ENCODE results near the gene CCDC149. TPM values are rescaled to one million over a fixed set of nuclear protein-coding genes. Genes with fewer than 3 reads are reported as not detected.

Gene CCDC149
- total RNA-seq, 1 experiment from 2014 or later: 6.2 TPM

GRCh38 chr4:24858026-24858425, 54.8 kb downstream of the CCDC149 start:
- peak; percentile 51 for DNase-seq (ENCODE audit: low read depth)
- in situ Hi-C loops (cut with HindIII; ENCODE audit: low pct_unique_long_range_greater_than_20kb, low sequenced_read_pairs): no loop called here

GRCh38 chr4:24856586-24856985, 56.3 kb downstream of the CCDC149 start:
- in situ Hi-C loops (cut with HindIII; ENCODE audit: low pct_unique_long_range_greater_than_20kb, low sequenced_read_pairs): no loop called here
- DNase-seq (ENCODE audit: low read depth): peak; percentile 63

GRCh38 chr4:24855741-24856140, 57.1 kb downstream of the CCDC149 start:
- in situ Hi-C loops (cut with HindIII; ENCODE audit: low pct_unique_long_range_greater_than_20kb, low sequenced_read_pairs): no loop called here

GRCh38 chr4:24853142-24853541, 59.7 kb downstream of the CCDC149 start:
- no peak for DNase-seq (ENCODE audit: low read depth)
- in situ Hi-C loops (cut with HindIII; ENCODE audit: low pct_unique_long_range_greater_than_20kb, low sequenced_read_pairs): no loop called here

More at GRCh38 chr4:24855741-24856140, 57.1 kb downstream of the CCDC149 start:
- DNase-seq (ENCODE audit: low read depth): no peak

- peak; percentile 65 for DNase-seq (ENCODE audit: low read depth)
- in situ Hi-C loops (cut with HindIII; ENCODE audit: low pct_unique_long_range_greater_than_20kb, low sequenced_read_pairs): no loop called here
Observed at GRCh38 chr4:24850674-24851073, 62.2 kb downstream of the CCDC149 start.

- in situ Hi-C loops (cut with HindIII; ENCODE audit: low pct_unique_long_range_greater_than_20kb, low sequenced_read_pairs): no loop called here
- DNase-seq (ENCODE audit: low read depth): no peak
Observed at GRCh38 chr4:24849756-24850155, 63.1 kb downstream of the CCDC149 start.

GRCh38 chr4:24849351-24849750, 63.5 kb downstream of the CCDC149 start:
- DNase-seq (ENCODE audit: low read depth): no peak
- in situ Hi-C loops (cut with HindIII; ENCODE audit: low pct_unique_long_range_greater_than_20kb, low sequenced_read_pairs): no loop called here

- in situ Hi-C loops (cut with HindIII; ENCODE audit: low pct_unique_long_range_greater_than_20kb, low sequenced_read_pairs): no loop called here
- no peak for DNase-seq (ENCODE audit: low read depth)
Observed at GRCh38 chr4:24846716-24847115, 66.1 kb downstream of the CCDC149 start.

GRCh38 chr4:24845902-24846301, 66.9 kb downstream of the CCDC149 start:
- in situ Hi-C loops (cut with HindIII; ENCODE audit: low pct_unique_long_range_greater_than_20kb, low sequenced_read_pairs): no loop called here
- DNase-seq (ENCODE audit: low read depth): no peak

- in situ Hi-C loops (cut with HindIII; ENCODE audit: low pct_unique_long_range_greater_than_20kb, low sequenced_read_pairs): no loop called here
Observed at GRCh38 chr4:24845132-24845531, 67.7 kb downstream of the CCDC149 start.

GRCh38 chr4:24843096-24843495, 69.7 kb downstream of the CCDC149 start:
- DNase-seq (ENCODE audit: low read depth): no peak
- in situ Hi-C loops (cut with HindIII; ENCODE audit: low pct_unique_long_range_greater_than_20kb, low sequenced_read_pairs): no loop called here

More at GRCh38 chr4:24845132-24845531, 67.7 kb downstream of the CCDC149 start:
- DNase-seq (ENCODE audit: low read depth): no peak

GRCh38 chr4:24842356-24842755, 70.5 kb downstream of the CCDC149 start:
- in situ Hi-C loops (cut with HindIII; ENCODE audit: low pct_unique_long_range_greater_than_20kb, low sequenced_read_pairs): no loop called here
- DNase-seq (ENCODE audit: low read depth): no peak

GRCh38 chr4:24840826-24841543, 71.9 kb downstream of the CCDC149 start:
- peak; percentile 46 for DNase-seq (ENCODE audit: low read depth)
- in situ Hi-C loops (cut with HindIII; ENCODE audit: low pct_unique_long_range_greater_than_20kb, low sequenced_read_pairs): no loop called here

GRCh38 chr4:24840362-24840761, 72.5 kb downstream of the CCDC149 start:
- in situ Hi-C loops (cut with HindIII; ENCODE audit: low pct_unique_long_range_greater_than_20kb, low sequenced_read_pairs): no loop called here
- DNase-seq (ENCODE audit: low read depth): no peak

- in situ Hi-C loops (cut with HindIII; ENCODE audit: low pct_unique_long_range_greater_than_20kb, low sequenced_read_pairs): no loop called here
Observed at GRCh38 chr4:24837781-24838180, 75.1 kb downstream of the CCDC149 start.

GRCh38 chr4:24837336-24837735, 75.5 kb downstream of the CCDC149 start:
- in situ Hi-C loops (cut with HindIII; ENCODE audit: low pct_unique_long_range_greater_than_20kb, low sequenced_read_pairs): no loop called here
- no peak for DNase-seq (ENCODE audit: low read depth)

More at GRCh38 chr4:24837781-24838180, 75.1 kb downstream of the CCDC149 start:
- DNase-seq (ENCODE audit: low read depth): no peak

- in situ Hi-C loops (cut with HindIII; ENCODE audit: low pct_unique_long_range_greater_than_20kb, low sequenced_read_pairs): no loop called here
- no peak for DNase-seq (ENCODE audit: low read depth)
Observed at GRCh38 chr4:24836661-24837242, 76.1 kb downstream of the CCDC149 start.

GRCh38 chr4:24835696-24836095, 77.1 kb downstream of the CCDC149 start:
- in situ Hi-C loops (cut with HindIII; ENCODE audit: low pct_unique_long_range_greater_than_20kb, low sequenced_read_pairs): no loop called here
- no peak for DNase-seq (ENCODE audit: low read depth)

- in situ Hi-C loops (cut with HindIII; ENCODE audit: low pct_unique_long_range_greater_than_20kb, low sequenced_read_pairs): no loop called here
- DNase-seq (ENCODE audit: low read depth): no peak
Observed at GRCh38 chr4:24831637-24832036, 81.2 kb downstream of the CCDC149 start.

GRCh38 chr4:24824720-24825119, 88.1 kb downstream of the CCDC149 start:
- in situ Hi-C loops (cut with HindIII; ENCODE audit: low pct_unique_long_range_greater_than_20kb, low sequenced_read_pairs): no loop called here
- DNase-seq (ENCODE audit: low read depth): no peak
